GM13977 (cell line): Measurements from ENCODE around the gene CGGBP1.

ENCODE experiments used
- DNase-seq: peaks from one replicate; pipeline ENCODE4 v3.0.0; 2012; ENCODE audit warnings: low spot score
- CTCF ChIP-seq: IDR thresholded peaks from 2 replicates; pipeline ENCODE4 v1.5.1; 2012; ENCODE audit warnings: mild to moderate bottlenecking, control low read depth; ENCODE audit not compliant: insufficient read depth; ENCODE audit errors: extremely low read depth, missing control alignments
- in situ Hi-C: fragments of 300-500 bp; cut with MboI; formaldehyde crosslinking; loops from one replicate; pipeline ENCODE4 v1.12.0; 2022; ENCODE audit warnings: low sequenced_read_pairs, low pct_unique_long_range_greater_than_20kb, mixed read lengths, inconsistent platforms; ENCODE audit not compliant: unreplicated experiment

The CGGBP1 gene

GRCh38 chr3:88040529-88040928 lies 18.3 kb downstream of the CGGBP1 start:
- no peak for DNase-seq
- in situ Hi-C loops = no loop called here
- no peak for TF ChIP-seq CTCF

GRCh38 chr3:88038566-88038965 lies 20.2 kb downstream of the CGGBP1 start:
- in situ Hi-C loops = no loop called here
- no peak for DNase-seq
- no peak for TF ChIP-seq CTCF

GRCh38 chr3:88036221-88036620 lies 22.6 kb downstream of the CGGBP1 start:
- in situ Hi-C loops = no loop called here

GRCh38 chr3:88034491-88035275 lies 24.1 kb downstream of the CGGBP1 start:
- in situ Hi-C loops = no loop called here
- TF ChIP-seq CTCF = no peak
- DNase-seq = no peak

More at GRCh38 chr3:88036221-88036620, 22.6 kb downstream of the CGGBP1 start:
- DNase-seq = no peak
- no peak for TF ChIP-seq CTCF

GRCh38 chr3:88033808-88034207 lies 25.0 kb downstream of the CGGBP1 start:
- TF ChIP-seq CTCF = no peak
- DNase-seq = no peak
- in situ Hi-C loops = no loop called here

- no peak for TF ChIP-seq CTCF
- in situ Hi-C loops = no loop called here
- no peak for DNase-seq
Observed at GRCh38 chr3:88033079-88033478, 25.7 kb downstream of the CGGBP1 start.
